Measurements from ENCODE around the gene CROCC. TPM values are rescaled to one million over a fixed set of nuclear protein-coding genes. Genes with fewer than 3 reads are reported as not detected.
A peak's percentile ranks its signal among the peaks of the same experiment; 100 is the strongest.

Gene CROCC
- total RNA-seq, 2 donors from 2014 or later: 21.2 to 24.5 TPM

- no peaks in the 10 kb centered on the region for H3K9me3 Mint-ChIP-seq
- peaks cover 20% of the 10 kb centered on the region for H3K36me3 Mint-ChIP-seq (ENCODE audit: low read depth)
- no peak for ATAC-seq (replicated peaks)
- no peak overlapping the region for H3K4me3 Mint-ChIP-seq
- no peaks in the 10 kb centered on the region for H3K27me3 Mint-ChIP-seq
- H3K4me1 Mint-ChIP-seq: peaks cover 5% of the 10 kb centered on the region
- H3K27ac Mint-ChIP-seq: no peak overlapping the region
Observed at GRCh38 chr1:17013491-17014320, 92.0 kb downstream of the CROCC start.

GRCh38 chr1:17014671-17015567 lies 93.2 kb downstream of the CROCC start:
- no peak overlapping the region for H3K4me3 Mint-ChIP-seq
- peaks cover 32% of the 10 kb centered on the region for H3K36me3 Mint-ChIP-seq (ENCODE audit: low read depth)
- no peak overlapping the region for H3K27ac Mint-ChIP-seq
- no peak for ATAC-seq (replicated peaks)
- H3K4me1 Mint-ChIP-seq: peaks cover 13% of the 10 kb centered on the region
- no peaks in the 10 kb centered on the region for H3K27me3 Mint-ChIP-seq
- no peaks in the 10 kb centered on the region for H3K9me3 Mint-ChIP-seq

- Mint-ChIP-seq H3K36me3 (ENCODE audit: low read depth) (peaks cover 46% of the 10 kb centered on the region), H3K27me3 (no peaks in the 10 kb centered on the region), H3K4me3 (no peak overlapping the region), H3K4me1 (peaks cover 8% of the 10 kb centered on the region), H3K9me3 (no peaks in the 10 kb centered on the region), H3K27ac (no peak overlapping the region)
- ATAC-seq (replicated peaks): no peak
Observed at GRCh38 chr1:17016317-17016661, 94.6 kb downstream of the CROCC start.

GRCh38 chr1:17017435-17017834 lies 95.7 kb downstream of the CROCC start:
- Mint-ChIP-seq H3K27ac (no peak overlapping the region), H3K9me3 (no peaks in the 10 kb centered on the region), H3K27me3 (no peaks in the 10 kb centered on the region), H3K4me3 (no peak overlapping the region), H3K36me3 (ENCODE audit: low read depth) (peaks cover 58% of the 10 kb centered on the region), H3K4me1 (peaks cover 8% of the 10 kb centered on the region)
- ATAC-seq (replicated peaks): no peak

GRCh38 chr1:17018849-17019248 lies 97.1 kb downstream of the CROCC start:
- peaks cover 72% of the 10 kb centered on the region for H3K36me3 Mint-ChIP-seq (ENCODE audit: low read depth)
- no peak for ATAC-seq (replicated peaks)
- H3K27me3 Mint-ChIP-seq: no peaks in the 10 kb centered on the region
- no peaks in the 10 kb centered on the region for H3K9me3 Mint-ChIP-seq
- no peak overlapping the region for H3K4me3 Mint-ChIP-seq
- peaks cover 8% of the 10 kb centered on the region for H3K4me1 Mint-ChIP-seq
- peak overlapping the region; percentile 86 for H3K27ac Mint-ChIP-seq

GRCh38 chr1:17020502-17020901 lies 98.8 kb downstream of the CROCC start:
- ATAC-seq (replicated peaks): no peak
- Mint-ChIP-seq H3K4me1 (peaks cover 8% of the 10 kb centered on the region), H3K9me3 (no peaks in the 10 kb centered on the region), H3K27ac (peak overlapping the region; percentile 34), H3K27me3 (no peaks in the 10 kb centered on the region), H3K4me3 (no peak overlapping the region), H3K36me3 (ENCODE audit: low read depth) (peaks cover 86% of the 10 kb centered on the region)

GRCh38 chr1:17021896-17022295 lies 100.2 kb downstream of the CROCC start:
- peak overlapping the region; percentile 55 for H3K27ac Mint-ChIP-seq
- H3K9me3 Mint-ChIP-seq: no peaks in the 10 kb centered on the region
- no peak for ATAC-seq (replicated peaks)
- peaks cover 8% of the 10 kb centered on the region for H3K4me1 Mint-ChIP-seq
- peaks cover 91% of the 10 kb centered on the region for H3K36me3 Mint-ChIP-seq (ENCODE audit: low read depth)
- no peak overlapping the region for H3K4me3 Mint-ChIP-seq
- H3K27me3 Mint-ChIP-seq: no peaks in the 10 kb centered on the region

Other genes with a start within 250 kb of the CROCC start
- gene RNU1-4, start 181.4 kb upstream of the CROCC start, total RNA-seq: 1,000 to 10,000 TPM; 1,202 to 2,371 TPM
- gene RNU1-2, start 26.0 kb upstream of the CROCC start, total RNA-seq: 1,000 to 10,000 TPM; 1,202 to 2,371 TPM
- gene MFAP2, start 58.7 kb downstream of the CROCC start, total RNA-seq: not detected
- 10 to 100 TPM; 24.2 to 51.7 TPM for gene ATP13A2, start 90.0 kb downstream of the CROCC start, total RNA-seq
- 100 to 1,000 TPM in 1 of 2 donors, 10 to 100 TPM in 1; 82.9 to 137 TPM for gene SDHB, start 132.1 kb downstream of the CROCC start, total RNA-seq
- under 1 TPM; 0.13 to 0.26 TPM for gene PADI2, start 197.5 kb downstream of the CROCC start, total RNA-seq